Stimulated activated CD8-positive, alpha-beta memory T cell treated with anti-CD3 and anti-CD28 coated beads, Interleukin-2, amount 100 ng/mL, for 48 hours (primary cell): ENCODE measurements around the gene FAR2.
A peak's percentile ranks its signal among the peaks of the same experiment; 100 is the strongest.
"Not testable (repeated sequence)": the region's sequence is repeated elsewhere in the genome, so short reads cannot be mapped to it uniquely, and the experiment has no call there.

Experiments
- DNase-seq, 2 donors: peaks; one replicate each; pipeline ENCODE4 v3.0.0-alpha.2; 2020; ENCODE audit warnings: low read depth in 2 of 2

Gene FAR2

GRCh38 chr12:29320295-29321085, 171.4 kb downstream of the FAR2 start:
- DNase-seq, result no peak

- DNase-seq, result no peak
These were observed 173.1 kb downstream of the FAR2 start for GRCh38 chr12:29322157-29322556.

DNA sequence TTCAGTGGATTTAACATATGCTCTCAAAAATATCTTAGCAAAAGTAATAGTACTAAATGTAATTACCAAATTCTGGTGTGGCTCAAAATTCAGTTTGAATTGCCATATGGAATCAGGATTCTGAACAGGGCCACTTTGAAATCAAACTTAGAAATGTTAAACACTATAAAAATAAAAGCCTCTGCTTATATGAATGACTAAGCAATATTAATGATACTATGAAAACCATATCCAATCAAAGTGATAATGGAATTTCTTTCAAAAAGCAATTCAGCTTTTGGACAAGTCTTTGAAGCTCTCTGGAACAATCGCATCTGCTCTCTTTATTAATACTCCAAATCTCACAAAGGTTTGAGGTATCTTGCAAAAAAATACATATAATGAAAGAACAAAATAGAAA, 180.3 kb downstream of the FAR2 start:
- DNase-seq, result no peak

DNA sequence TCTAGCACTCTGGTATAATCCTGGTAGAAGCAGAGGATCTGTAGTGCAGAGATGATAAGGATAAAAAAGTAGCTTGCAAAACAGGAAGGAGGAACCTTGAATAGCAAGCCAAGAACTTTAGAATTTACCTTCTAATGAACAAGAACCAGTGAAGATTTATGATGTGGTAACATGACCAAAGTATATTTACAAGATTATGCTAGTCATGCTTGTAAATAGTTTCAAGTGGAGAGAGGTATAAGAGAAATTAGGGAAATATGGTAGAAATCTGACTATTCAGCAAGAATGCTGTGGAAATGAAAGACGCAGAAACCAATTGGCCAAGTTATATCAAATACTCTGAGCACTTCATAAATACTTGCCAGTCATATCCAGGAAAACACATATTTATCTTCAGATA, 184.1 kb downstream of the FAR2 start:
- no peak for DNase-seq

DNA sequence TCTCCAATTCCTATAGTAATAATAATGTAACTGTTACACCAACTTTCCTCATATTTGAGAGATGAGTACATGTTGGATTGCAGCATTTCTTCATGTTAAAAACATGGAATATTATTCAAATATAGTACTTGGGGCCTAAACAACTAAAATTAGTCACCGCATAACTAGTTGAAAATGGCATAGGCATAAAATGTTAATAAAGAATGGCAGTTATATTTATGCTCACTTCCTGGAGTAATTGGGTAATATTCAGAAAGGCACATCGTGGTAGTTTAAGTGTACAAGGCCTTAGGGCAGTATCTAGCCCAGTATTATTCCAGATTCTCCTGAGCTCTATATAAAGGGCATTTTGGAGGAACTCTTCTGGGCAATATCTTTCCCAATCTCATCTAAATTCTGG, 185.9 kb downstream of the FAR2 start:
- no peak for DNase-seq

- DNase-seq, result no peak
These were observed 188.2 kb downstream of the FAR2 start for GRCh38 chr12:29337325-29337724.

GRCh38 chr12:29343022-29343799, 194.1 kb downstream of the FAR2 start:
- no peak for DNase-seq

DNA sequence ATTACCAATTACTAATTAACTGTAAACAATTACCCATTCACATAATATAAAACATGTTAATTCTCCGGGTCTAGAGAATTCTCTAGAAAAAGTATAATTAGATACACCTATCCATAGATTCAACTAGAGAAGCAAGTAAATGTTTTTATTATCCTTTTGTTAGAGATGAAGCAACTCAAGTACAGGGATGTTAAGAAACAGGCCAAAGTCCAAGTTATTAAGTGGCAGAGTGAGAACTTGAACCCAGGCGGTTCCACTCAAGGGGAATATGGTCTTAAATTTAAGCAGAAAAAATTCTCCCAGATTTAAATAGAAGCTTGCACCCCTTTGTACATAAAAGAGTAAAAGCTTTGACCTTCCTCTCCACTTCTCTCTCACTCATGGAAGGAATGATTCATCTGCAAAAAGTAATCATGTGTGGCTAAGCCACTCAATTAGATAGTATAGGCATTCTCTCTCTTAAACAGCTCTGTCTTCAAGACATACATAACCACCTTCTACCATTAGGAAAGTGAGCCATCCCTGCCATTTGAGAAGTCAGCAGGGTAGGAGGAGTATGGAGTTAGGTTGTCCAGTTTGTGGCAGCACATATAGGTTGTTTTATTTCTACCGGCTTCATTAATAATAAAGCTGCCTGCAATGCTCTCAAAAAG, 197.8 kb downstream of the FAR2 start:
- DNase-seq, result no peak

DNA sequence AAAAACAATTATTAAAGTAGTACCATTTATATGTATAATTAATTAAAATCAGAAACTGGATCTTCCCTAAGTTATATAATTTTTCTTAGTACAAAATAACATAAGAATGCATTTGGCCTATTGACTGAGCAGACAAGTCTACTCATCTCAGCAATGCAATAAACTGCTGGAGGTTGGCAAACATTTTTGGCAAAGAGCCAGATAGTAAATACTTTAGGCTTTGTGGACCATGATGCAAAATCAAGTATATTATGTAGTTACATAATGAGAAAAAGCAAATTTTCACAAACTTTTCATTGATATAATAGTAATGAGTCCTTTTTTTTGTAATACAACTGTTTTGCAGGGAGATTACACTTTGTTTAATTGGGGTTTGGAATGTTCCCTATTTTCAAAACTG, 201.0 kb downstream of the FAR2 start:
- DNase-seq, result no peak

GRCh38 chr12:29354954-29355353, 205.9 kb downstream of the FAR2 start:
- no peak for DNase-seq

- DNase-seq, result no peak
These were observed 216.0 kb downstream of the FAR2 start for GRCh38 chr12:29365091-29365490.

- DNase-seq, result no peak
These were observed 224.9 kb downstream of the FAR2 start for GRCh38 chr12:29374012-29374411.

DNA sequence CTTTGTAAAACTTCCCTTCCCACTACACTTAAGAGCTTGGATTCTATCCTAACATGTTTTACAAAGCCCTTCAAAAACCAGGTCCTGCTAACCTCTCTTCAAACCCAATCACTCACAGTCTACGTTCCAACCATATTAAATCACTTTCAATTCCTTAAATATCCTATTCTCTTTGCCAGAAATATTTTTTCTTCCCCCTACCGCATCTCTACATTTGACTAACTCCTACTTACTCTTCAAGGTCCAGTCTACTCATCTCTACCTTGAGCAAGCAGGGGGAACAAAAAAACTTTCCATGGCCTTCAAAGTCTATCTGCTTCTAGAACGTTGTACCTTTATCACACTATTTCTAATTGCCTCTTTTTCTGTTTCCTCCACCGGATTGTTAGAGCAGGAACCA, 225.8 kb downstream of the FAR2 start:
- DNase-seq, result no peak

GRCh38 chr12:29376118-29376517, 227.0 kb downstream of the FAR2 start:
- no peak for DNase-seq

DNA sequence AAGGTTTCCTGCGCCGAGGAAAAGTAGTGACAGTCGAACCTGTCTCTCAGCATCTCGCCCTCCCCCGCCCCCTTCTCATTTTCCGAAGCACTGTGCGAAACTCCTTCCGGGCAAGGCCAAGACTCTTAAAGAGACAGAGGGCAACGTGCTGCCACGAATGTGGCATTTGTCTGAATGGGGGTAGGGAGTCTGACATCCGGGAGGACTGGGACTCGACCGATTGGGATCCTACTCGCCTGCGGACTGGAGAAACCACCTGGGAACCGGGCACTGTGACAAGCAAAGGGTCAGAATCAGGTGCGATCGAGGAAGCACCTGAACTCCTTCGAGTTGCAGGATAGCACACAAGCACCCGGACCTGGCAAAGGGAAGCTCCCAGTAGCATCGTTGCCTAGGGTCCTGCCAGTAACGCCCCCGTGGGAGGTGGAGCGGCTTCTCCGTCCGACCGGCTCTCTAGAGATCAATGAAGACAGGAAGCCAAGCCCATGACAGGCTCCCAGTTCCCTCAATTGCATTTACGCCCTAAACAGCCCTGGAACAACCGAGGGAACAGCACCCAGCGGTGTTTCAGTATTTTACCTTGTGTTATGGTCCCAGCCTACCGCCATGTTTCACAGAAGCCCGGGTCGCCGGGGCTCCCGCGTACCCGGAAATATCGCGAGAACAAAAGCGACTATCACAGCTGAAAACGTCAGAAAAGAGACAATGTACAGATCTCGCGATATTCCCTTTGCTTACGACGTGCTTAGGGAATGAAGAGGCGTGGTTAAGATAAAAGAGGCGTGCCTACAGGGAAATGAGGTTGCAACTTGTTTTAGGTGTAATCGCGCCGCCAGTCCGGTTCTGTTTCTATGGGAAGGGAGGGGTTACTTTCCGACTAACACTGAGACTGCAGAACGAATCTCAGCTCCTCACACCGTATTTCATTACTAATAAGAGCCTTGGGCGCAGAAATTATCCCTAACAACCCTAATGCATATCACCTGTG, 231.8 kb downstream of the FAR2 start, which contains the start of gene ERGIC2:
Gene ERGIC2 (minus strand): TSS at position 637 of the 988 bp plus-strand sequence. CDS start 9,539 bp downstream, outside the sequence.
- peak; percentile 68 to 77 for DNase-seq

GRCh38 chr12:29382251-29382650, 233.2 kb downstream of the FAR2 start:
- no peak for DNase-seq

- not testable (repeated sequence) for DNase-seq
These were observed 236.1 kb downstream of the FAR2 start for GRCh38 chr12:29385194-29385593.
